ENCODE results near the gene ANO7. TPM values are rescaled to one million over a fixed set of nuclear protein-coding genes. Genes with fewer than 3 reads are reported as not detected.

ANO7 gene, protein sequence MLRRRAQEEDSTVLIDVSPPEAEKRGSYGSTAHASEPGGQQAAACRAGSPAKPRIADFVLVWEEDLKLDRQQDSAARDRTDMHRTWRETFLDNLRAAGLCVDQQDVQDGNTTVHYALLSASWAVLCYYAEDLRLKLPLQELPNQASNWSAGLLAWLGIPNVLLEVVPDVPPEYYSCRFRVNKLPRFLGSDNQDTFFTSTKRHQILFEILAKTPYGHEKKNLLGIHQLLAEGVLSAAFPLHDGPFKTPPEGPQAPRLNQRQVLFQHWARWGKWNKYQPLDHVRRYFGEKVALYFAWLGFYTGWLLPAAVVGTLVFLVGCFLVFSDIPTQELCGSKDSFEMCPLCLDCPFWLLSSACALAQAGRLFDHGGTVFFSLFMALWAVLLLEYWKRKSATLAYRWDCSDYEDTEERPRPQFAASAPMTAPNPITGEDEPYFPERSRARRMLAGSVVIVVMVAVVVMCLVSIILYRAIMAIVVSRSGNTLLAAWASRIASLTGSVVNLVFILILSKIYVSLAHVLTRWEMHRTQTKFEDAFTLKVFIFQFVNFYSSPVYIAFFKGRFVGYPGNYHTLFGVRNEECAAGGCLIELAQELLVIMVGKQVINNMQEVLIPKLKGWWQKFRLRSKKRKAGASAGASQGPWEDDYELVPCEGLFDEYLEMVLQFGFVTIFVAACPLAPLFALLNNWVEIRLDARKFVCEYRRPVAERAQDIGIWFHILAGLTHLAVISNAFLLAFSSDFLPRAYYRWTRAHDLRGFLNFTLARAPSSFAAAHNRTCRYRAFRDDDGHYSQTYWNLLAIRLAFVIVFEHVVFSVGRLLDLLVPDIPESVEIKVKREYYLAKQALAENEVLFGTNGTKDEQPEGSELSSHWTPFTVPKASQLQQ
- total RNA-seq: 1.4 TPM

DNA sequence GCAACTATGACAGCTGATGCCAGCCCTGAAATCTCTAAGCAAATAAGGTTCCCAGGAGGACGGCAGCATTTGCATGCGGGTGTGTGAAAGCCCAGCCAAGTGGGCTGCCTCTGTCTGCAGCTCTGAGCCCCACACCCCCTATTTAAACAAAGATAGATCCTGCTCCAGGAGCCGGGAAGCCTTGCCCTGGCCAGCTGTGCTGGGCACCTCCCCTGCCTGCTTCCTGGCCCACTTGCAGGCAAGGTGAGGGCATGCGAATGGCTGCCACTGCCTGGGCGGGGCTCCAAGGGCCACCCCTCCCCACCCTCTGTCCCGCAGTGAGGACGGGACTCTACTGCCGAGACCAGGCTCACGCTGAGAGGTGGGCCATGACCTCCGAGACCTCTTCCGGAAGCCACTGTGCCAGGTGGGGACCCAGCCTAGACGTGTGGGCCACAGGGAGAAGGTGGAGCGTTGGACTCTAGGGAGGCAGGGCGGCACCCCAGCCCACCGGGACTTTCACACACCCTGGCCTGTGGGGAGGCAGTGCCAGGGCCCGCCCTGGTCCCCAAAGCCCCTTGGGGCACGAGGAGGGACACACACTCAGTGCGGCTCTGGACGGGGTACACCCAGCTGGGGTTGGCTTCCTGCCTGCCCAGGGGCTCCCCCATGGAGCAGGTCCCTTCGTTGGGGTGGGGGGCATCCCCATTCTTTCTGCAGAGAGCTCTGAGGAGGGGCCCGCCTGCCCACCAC, at the start of gene ANO7:
Gene ANO7 (plus strand): TSS at position 317 of the 732 bp plus-strand sequence. CDS start 1,387 bp downstream, outside the sequence.
- no peak for DNase-seq (ENCODE audit: low spot score)

DNA sequence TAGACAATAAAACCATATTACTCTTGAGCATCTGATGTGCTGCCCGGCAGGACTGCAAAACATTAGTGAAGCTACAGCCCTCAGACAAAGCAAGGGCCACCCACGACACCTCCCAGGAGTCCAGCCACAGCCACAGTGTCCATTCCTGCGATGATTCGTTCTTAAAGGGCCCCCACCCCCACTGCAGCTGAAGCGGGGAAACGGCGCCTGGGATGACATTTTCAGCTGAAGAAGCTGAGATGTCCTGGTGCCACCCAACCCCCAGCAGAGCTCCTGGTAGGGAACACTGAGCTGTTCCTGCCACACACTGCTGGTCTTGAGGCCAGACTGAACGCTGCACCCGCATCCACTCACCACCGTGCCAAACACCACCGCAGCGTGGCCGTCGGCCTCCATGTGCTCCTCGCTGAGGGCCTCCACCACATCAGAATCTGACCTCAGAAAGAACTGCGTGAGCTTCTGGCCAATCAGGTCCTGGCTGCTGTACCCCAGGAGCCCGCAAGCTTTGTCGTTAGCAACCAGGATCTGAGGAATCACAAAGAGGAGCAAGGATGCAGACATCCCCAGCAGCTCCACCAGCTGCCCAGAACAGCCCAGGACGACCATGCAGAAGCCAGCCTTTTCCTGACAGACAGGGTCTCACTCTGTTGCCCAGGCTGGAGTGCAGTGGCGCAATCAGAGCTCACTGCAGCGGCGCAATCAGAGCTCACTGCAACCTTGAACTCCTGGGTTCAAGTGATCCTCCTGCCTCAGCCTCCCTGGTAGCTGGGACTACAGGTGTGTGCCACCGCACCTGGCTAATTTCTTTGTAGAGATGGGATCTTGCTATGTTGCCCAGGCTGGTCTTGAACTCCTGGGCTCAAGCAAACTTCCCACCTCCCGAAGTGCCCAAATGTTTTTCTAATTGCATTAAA, 48.7 kb upstream of the ANO7 start:
- no peak for DNase-seq (ENCODE audit: low spot score)

DNA sequence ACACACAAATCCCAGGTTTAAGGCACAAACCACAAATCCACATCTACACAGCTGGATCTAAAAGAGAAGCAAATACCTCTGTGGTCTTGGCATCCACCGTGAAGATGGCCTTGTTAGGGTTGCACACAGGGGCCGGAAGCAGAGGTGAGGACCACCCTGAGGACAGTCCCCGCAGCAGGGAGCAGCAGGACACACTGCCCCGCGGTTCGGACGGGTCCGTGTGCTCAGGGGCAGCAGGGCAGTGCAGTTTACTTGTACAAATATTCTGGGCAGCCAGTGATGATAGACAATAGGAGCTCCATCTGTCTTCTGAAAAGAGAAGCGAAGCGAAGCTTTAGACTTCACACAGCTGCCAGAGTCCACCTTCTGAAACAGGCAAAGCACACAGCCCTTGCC, 48.0 kb upstream of the ANO7 start:
- no peak for DNase-seq (ENCODE audit: low spot score)

DNA sequence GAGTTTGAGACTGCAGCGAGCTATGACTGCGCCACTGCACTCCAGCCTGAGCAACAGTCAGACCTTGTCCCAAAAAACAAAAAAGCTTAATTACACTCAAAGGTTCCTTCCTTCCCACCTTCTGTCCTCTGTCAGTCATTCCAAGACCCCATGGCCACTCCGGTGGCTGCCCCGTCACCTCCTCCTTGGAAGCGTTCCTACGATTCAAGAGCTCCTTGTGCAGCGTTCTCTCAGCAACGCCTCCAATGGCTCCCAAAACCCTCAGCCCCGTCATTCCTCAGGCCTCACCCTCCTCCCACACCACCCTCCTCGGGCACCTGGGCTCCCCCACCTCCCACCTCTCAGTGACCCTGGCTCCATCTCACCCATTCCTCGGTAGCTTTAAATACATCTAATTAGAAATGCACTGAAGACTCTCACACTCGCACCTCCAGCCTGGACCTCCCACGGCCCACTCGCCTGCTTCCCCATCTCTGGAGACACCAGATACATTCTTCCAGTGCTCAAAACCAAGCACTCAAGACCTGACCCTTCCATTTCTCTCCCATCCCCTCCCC, 47.2 kb upstream of the ANO7 start:
- DNase-seq (ENCODE audit: low spot score): no peak

DNA sequence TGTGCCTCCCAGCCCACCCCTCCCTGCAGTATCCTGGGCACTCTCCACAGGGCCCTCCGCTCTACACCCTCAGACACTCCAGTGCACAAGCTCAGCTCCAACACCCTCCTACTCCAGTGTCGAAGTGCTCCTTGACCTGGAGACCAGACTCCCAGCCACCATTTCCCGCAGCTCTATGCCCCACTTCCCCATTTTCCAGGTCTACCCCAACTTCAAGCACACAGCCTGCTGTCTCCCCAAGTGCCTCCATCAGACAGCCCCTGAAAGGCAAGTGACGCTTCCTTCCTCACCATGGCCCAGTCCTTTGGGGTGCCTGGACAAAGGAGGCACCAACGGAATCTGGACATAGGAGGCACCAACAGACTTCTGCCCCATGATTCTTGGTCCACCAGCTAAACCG, 46.4 kb upstream of the ANO7 start:
- no peak for DNase-seq (ENCODE audit: low spot score)

DNA sequence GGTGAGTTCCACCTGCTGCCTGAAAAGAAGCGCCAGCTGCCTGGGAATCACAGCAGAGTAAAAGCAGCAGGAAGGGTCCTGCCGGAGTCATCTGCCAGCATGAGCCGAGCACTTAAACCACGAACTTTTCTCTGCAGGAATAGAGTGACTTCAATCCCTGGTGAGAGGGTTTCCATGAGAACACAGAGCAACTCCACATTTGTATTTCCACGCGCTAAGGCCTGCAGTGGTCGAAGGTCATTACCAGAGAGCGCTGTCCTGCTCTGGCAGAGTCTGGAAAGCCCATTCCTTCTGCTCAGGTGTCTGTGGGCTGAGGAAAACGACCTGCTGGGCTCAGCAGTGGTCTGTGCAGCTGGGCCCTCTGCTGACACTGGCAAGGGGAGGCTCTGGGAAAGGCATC, 45.9 kb upstream of the ANO7 start:
- DNase-seq (ENCODE audit: low spot score): no peak

DNA sequence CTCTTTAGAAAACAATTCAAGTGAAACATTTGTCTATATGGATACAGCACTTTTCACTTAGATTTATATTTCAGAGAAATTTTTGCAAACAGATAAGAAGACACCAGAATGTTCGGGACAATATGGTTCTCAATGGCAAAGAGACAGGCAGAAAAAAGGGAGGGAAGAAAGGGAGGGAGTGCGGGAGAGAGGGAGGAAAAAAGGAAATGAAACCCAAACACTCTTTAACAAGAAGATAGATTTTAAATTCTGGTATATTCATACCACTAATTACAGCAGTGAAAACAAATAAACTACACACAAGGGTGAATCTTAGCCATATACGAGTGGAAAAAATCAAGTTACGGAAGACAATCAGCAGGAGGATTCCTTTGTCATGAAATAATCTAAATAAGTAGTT, 42.2 kb upstream of the ANO7 start:
- no peak for DNase-seq (ENCODE audit: low spot score)

DNA sequence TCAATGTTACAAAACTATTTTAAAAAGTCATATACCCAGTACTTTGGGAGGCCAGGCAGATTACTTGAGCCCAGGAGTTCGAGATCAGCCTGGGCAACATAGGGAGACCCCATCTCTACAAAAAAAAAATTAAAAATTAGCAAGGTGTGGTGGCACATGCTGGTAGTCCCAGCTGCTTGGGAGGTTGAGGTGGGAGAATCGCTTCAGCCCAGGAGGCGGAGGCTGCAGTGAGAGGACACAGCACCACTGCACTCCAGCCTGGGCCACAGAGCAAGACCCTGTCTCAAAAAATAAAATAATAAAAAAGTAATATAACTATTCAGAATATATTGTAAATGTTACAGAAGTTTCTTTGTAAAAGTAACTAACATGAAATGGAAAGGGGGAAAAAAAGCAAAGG, 41.1 kb upstream of the ANO7 start:
- DNase-seq (ENCODE audit: low spot score): no peak

DNA sequence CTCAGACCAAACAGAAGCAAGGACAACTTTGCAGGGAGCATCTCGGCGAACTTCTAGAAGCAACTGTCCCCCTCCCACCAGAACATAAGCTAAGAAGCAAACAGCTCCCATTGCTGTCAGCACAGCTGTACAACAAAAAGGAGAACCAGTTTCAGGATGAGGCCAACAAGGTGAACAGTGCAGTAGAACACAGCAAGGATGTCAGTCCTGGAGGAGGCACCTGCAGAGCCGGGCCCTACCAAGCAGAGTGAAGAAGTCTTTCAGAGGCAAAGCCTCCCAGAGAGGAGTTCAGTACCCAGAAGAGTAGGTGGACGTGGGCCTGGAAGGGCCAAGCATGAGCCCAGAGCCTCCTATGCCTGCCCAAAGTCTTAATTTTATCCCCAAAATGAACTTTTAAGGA, 40.2 kb upstream of the ANO7 start:
- DNase-seq (ENCODE audit: low spot score): no peak

DNA sequence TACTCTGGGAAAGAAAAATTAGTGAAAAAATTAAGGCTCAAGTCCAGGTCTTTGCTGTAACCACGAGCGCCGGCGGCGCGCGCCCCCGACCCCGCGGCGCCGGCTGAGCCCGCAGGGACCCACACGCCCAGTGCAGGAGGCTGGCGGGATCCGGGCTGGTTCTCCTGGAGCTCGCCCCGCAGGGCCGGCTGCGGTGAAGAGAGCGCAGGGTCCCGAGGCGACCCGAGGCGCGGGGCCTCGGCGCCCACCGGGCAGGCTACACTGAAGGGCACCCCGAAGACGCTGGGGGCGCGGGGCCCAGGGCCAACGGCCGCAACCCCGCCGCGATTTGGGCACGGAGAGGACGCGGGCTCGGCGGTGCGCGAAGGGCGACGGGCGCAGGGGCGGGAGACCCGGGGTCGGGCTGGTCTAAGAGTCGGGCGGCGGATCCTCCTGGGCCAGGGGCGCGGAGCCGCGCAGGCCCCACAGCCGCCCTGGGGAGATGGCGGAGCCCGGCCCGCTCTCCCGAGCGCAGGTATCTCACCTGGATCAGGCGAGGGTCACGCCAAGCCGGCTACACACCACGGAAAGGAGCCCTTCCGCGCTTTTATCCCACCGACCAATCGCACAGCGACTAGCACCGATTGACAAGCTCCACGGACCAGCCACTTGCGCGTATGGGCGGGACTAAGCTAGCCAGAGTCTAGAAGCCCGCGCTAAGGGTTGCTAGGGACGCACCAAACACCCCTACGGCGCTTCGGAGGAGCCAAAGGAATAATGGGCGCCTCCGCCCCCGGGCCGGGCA, 39.4 kb upstream of the ANO7 start, which contains the start of gene PASK:
Gene PASK (minus strand): TSS at position 582 of the 784 bp plus-strand sequence. CDS start 6,440 bp downstream, outside the sequence.
- DNase-seq (ENCODE audit: low spot score): peak; percentile 93

DNA sequence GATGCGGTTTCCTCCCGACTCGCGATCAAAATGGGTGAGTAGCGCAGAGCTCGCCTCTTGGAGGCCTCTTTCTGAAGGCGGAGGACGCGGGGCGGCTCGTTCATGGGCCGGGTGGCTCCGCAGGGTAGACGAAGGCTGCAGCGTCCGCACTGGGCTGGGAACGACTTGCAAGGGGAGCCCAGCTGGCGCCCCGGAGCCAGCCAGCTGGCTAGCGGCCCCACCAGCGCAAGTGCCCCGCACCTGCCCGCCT, 38.9 kb upstream of the ANO7 start:
- DNase-seq (ENCODE audit: low spot score): no peak

DNA sequence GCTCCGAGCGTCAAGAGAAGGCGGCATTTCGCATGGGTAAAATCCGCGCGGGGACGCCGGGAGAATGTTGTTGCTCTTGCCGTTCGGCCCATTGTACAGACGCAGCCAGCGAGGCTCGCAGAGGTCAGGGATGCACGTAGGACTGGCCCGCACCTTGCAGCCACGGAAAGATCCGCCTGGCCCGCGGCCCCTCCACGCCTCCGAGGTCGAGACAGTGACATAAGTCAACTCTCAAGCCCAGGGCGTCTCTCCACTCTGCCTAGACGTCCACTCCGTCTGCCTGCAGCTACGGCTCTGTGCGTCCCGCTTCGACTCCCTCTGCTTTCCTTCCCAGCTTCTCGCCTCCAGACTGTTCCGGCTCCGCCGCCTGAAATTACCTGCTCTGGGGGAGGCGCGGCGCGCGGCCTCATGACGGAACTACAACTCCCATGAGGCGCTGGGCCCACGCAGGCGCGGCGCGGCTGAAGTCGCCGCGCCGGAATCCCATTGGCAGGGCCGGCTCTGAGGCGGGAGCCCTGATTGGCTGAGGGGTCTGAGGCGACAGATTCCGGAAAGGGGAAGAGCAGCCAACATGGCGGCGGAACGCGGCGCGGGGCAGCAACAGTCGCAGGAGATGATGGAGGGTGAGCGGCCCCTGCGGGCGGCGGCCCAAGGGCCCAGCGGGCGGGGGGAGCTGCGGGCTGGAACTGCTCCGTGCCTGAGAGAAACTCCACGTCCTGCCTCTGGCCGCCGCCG, 38.4 kb upstream of the ANO7 start, which contains the start of gene PPP1R7:
Gene PPP1R7 (plus strand): TSS at position 543 of the 735 bp plus-strand sequence. CDS start 29 bp downstream, at position 572.
- DNase-seq (ENCODE audit: low spot score): peak; percentile 96

DNA sequence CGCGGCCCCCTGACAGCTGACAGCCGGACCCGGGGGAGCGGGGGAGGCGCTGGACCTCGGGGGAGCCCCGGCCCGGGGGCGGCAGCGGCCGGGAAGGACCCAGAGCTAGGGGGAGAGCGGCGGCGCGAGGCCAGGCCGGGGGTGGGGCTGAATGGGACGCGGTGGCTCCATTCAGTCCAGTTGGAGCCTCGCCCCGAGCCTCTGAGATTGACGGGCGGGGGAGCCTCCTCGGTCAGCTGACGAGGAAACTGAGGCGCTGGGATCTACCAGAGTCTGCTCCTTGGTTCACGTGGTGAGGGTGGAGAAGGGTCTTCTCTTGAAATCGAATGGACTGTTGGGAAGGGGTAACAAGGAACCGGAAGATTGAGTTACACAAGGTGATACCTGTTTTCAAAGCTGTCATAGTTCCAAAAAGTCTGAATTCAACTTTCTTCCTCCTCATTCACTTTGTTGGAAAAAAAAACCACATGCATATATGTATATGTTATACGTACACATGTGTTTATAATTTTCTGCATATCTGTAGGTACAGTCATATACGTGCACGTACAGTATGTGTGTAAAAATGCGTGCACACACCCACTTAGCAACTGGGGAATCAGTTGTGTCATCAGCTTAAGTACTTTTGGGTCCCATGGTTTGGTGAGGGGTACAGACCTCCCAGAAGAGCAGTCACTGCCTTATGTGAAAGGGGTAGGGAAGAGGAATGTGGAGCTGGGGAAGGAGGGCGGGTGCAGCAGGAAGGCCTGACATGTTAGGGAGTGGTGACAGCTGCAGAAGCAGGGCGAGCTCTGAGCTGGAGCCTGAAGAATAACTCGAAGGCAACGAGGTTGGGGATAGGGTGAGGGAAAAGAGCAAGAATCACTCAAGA, 37.6 kb upstream of the ANO7 start:
- no peak for DNase-seq (ENCODE audit: low spot score)

DNA sequence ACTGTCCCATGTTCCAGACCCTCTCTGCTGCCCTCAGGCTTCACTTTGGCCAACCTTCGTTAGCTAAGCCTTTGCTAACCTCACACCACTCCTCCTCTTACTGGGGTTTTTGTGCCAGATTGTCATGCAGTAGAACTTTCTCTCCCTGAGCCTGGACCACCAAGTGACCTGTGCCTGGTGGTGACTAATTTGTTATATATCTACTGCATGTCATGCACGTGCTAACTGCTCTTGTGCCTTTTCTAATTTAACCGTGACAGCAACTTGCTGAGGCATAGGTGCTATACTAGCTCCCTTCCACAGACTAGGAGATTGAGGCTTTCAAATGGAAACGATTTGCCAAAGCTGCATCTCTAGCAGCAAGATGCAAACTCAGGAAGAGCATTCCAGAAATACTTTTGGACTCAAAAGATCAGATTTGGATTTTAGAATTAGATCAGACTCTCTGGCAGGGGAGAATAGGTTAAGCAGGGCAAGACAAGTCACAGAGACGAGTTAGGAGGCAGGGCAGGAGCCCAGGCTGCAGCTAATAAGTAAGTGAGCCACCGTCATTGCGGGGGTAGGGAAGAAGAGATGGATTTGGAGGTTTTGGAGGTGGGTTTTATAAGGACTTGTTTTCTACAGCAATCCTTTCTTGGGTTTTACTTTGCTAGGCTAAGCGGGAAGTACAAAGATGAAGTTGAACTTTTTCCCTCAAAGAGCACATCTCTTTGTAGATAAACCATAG, 36.4 kb upstream of the ANO7 start:
- DNase-seq (ENCODE audit: low spot score): no peak

DNA sequence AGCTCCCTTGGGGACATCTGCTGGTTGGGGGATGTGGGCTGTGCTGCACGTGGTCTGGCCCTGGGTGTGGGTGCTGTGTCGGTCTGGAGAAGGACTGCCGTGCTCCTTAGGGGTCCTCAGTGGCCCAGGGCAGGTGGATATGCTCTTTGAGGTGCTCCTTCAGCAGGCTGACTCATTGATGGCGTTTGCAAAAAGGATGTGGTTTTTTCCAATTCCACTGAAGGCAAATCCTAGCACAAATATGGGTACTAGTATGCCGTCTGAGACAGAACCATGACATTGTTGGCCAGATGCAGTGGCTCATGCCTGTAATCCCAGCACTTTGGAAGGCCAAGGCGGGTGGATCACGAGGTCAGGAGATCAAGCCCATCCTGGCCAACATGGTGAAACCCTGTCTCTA, 34.9 kb upstream of the ANO7 start:
- no peak for DNase-seq (ENCODE audit: low spot score)

DNA sequence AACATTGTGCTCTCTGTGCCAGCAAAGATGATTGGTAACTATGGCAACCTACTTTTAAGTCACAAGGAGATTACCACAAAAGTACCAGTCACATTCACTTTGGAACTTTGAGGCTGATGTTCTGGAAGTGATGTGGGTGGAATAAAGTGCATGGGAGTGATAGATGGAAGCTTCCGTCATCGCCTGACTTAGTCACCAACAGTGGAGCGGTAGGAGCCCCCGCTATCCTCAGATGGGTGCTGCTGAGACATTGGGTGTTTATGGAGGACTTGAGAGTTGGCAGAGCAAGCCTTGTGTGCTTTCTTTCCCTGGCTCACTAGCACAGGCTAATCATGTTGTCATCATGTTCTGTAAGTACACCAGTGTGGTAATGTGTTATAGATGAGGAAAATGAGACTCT, 33.6 kb upstream of the ANO7 start:
- no peak for DNase-seq (ENCODE audit: low spot score)

DNA sequence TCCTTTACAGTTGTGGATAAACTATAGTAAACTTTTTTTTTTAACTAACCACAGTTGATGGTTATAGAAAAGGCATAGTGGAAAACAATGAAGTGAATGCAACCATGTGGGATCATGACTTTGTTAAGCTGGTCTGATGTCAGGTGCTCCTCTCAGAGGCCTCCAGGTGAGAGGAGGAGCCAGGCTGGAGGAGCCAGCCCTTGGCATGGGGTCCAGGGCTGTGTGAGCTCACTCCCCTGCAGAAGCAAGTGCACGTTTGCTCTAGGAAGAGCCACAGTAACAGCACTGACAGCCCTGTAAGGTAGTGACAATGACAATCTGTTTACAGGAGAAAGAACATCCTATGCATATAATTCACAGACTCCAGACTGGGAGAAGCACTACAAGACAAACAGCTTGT, 32.5 kb upstream of the ANO7 start:
- DNase-seq (ENCODE audit: low spot score): no peak

DNA sequence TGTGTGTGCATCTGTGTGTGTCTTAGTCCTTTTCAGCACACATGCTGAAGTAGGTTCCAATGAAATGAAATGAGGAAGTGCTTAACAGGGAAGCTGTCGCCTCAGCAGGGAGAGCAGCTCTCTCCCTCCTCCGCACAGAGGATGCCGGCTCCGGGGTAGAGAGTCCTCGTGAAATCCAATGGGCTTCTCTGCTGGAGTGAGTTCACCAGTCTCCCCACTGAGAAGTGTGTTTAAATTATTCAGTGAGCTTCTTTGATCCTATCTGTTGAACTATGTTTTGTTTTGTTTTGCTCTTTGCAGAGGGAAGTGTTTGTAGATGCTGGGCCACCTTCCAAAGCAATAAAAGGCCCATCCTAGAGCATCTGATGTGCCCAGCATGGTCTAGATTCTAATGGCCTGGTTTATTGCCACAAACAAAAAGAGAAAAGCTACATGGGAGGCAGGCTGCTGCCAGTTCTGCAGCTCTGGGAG, 31.5 kb upstream of the ANO7 start:
- no peak for DNase-seq (ENCODE audit: low spot score)

All from ureter (tissue), 1 donor.